Regular cardiac myocyte (primary cell): ENCODE results near the gene APBB2. TPM values are rescaled to one million over a fixed set of nuclear protein-coding genes. Genes with fewer than 3 reads are reported as not detected.

ENCODE experiments used
- total RNA-seq: library from RNA; depleted of rRNA; stranded (reverse); fragments of >200 nt; gene quantifications from 2 replicates; pipeline ENCODE4 v1.2.3, GENCODE V29; 2014

Gene APBB2
- 73.3 and 87.4 TPM in 2 replicates for total RNA-seq

GRCh38 chr4:41214136-41214824, at the start of gene APBB2:
Gene APBB2 (minus strand): TSS chr4:41214542. CDS start chr4:41033254, 181,288 bp downstream.

GRCh38 chr4:41256740-41257256, 42.5 kb upstream of the APBB2 start, which contains the start of gene UCHL1:
Gene UCHL1 (plus strand): TSS chr4:41256928. CDS start chr4:41256977, 49 bp downstream.

Other genes starting within 250 kb of the APBB2 start
- gene UCHL1, start 42.4 kb upstream of the APBB2 start, total RNA-seq, result 616 and 687 TPM in 2 replicates